Glomerular endothelial cell (primary cell): ENCODE data around the gene JADE1. TPM values are rescaled to one million over a fixed set of nuclear protein-coding genes. Genes with fewer than 3 reads are reported as not detected.

Experiments used
- DNase-seq: peaks from one replicate; pipeline ENCODE4 v3.0.0-alpha.2; 2011; ENCODE audit warnings: low read depth, low spot score; ENCODE audit errors: extremely low read depth
- total RNA-seq: library from RNA; depleted of rRNA; stranded (reverse); fragments of >200 nt; gene quantifications from 2 replicates; pipeline ENCODE4 v1.2.3, GENCODE V29; 2015

The JADE1 gene
- total RNA-seq, 1 donor from 2014 or later, result 13.1 TPM

GRCh38 chr4:128868758-128869157 lies 59.3 kb downstream of the JADE1 start:
- DNase-seq, result no peak

- DNase-seq, result no peak
These were observed 60.4 kb downstream of the JADE1 start for GRCh38 chr4:128869776-128870509.

- DNase-seq, result no peak
These were observed 62.4 kb downstream of the JADE1 start for GRCh38 chr4:128871948-128872347.

GRCh38 chr4:128876200-128876599 lies 66.7 kb downstream of the JADE1 start:
- DNase-seq, result no peak

DNA sequence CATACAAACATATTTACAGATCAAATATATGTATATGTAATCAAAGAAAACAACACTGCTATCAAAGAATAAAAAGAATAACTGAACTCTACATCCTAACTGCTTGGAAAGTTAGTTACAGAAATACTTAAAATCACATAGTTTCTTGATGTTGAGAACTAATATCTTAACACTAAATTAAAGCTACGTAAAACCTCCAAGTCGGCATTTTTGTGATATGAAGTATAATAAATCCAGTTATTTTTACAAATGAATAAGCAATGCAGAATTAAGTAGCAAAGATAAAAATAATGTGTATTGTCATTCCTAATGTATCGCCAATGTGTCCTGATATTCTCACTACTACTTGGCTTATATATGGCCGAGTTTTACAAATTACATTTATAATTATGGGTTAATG lies 68.4 kb downstream of the JADE1 start:
- DNase-seq, result no peak

DNA sequence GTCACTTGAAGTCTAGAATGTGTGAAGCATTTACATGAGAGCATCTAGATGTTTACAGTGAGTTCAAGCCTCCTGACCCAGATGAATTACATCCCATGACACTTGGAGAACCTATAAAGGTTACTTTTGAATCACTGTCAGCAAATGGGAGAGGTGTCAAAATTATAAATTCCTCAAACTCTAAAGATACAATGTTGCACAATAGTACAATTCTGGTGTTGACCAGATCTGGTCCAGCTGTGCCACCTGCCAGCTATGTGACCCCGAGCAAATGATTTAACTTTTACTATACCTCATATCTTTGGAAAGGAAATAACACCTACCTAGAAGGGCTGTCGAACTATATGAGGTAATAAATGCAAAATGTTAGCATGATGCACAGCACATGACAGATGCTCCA lies 69.8 kb downstream of the JADE1 start:
- no peak for DNase-seq

DNA sequence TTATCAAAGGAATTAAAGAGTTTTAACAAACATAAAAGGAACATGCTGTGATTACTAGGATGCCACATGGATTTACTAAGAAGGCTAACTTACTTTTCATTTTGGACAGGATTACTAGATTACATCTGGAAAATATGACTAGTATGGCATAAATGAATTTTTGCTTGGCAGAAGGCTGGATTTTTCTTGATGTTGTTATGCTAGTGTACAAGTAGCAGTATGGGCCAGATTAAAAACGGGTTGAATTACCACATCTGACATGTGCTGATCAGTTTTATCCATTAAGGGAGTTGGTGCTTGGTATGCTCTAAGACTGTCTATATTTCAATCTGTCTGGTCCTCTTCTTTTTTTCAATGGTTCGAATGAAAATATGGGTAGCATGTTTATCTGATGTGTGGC lies 70.5 kb downstream of the JADE1 start:
- DNase-seq, result no peak

- DNase-seq, result no peak
These were observed 71.2 kb downstream of the JADE1 start for GRCh38 chr4:128880662-128881061.

DNA sequence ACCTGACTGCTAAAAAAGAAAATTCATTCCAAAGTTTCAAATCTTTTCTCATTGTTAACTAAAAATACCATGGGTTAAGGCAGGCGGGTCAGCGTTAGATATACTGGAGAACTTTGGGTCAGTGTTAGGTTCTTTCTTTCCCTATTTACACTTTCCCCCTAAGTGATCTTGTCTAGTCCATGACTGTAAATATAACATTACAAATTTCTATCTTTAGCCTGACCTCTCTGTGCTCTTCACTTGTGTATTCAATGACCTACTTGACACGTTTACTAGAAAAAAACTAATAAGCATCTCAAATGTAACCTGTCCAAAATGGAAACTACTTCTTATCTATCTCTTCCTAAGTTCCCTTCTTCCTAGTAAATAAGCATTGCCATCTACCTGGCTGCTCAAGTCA lies 95.3 kb downstream of the JADE1 start:
- no peak for DNase-seq

GRCh38 chr4:128906581-128906980 lies 97.1 kb downstream of the JADE1 start:
- DNase-seq, result no peak

DNA sequence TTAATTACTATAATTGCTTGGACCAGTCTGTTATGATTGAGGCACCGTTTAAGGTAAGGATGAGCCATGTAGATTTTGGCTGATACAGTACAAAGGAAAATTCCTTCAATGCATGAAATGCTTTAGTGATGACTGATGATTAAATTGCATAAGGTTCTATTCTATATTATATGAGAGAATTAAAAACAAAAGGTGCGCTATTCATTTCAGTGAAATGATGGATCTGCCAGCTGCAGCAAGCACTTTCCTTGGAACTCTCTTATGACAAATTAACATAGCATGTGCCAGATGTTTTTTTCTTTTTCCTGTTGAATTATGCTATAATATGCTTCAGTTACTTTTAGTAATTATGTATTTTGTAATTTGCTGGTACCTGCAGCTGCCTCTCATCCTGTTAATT lies 98.5 kb downstream of the JADE1 start:
- no peak for DNase-seq

DNA sequence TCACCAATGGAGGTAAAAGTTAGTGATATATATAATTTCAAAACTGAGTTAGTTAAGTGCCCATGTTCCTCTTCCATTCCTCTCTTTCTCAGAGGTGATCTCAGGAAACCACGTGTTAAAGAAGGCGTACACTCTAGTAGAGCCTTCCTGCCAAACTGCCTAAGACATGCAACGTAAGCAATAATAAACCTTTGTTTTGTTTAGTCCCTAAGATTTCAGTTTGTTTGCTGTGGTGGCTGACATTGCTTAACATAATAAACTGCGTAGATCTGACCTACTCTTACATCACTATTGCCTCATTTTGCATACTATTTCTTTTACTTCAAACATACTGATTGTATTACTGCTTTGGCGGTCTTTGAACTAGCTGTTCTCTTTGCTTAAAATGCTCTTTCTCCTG lies 99.2 kb downstream of the JADE1 start:
- DNase-seq, result no peak

- DNase-seq, result no peak
These were observed 103.7 kb downstream of the JADE1 start for GRCh38 chr4:128913228-128913627.

- DNase-seq, result no peak
These were observed 106.0 kb downstream of the JADE1 start for GRCh38 chr4:128915544-128915943.

DNA sequence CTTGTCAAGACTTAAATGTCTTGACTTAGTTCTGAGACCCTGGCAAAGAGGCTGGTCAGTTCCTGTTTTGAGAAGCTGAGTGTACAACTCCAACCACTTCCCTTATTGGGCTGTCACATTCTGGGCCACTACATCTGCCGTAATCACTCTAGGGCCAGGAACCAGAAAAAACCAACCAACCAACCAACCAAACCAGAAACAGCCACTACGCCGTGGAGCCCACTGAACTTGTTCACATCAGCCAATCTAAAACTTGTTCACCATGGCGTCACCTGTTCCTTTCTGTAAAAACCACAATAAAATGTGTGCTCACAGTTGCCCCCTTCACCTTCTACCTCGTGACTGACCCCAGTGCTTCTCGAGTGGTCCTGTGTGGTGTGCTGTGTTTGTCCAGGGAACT lies 107.3 kb downstream of the JADE1 start:
- no peak for DNase-seq

DNA sequence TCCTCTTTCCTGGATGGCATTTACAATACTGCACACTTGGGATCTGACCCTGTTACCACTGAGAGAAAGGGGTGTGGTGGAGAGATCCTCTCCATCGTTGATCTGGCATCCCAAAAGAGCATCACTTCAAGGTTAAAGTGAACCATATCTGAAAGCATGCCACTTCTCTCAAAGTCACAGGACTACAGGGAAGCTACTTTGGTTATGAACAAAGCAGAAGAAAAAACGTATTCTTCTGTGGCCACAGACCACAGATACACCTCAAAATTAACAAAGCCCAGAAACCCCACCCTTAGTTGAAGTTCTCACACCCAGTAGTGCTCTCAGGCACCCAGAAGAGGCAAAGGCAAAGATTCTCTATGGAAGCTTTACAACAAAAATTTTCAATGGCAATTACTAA lies 108.3 kb downstream of the JADE1 start:
- DNase-seq, result no peak

DNA sequence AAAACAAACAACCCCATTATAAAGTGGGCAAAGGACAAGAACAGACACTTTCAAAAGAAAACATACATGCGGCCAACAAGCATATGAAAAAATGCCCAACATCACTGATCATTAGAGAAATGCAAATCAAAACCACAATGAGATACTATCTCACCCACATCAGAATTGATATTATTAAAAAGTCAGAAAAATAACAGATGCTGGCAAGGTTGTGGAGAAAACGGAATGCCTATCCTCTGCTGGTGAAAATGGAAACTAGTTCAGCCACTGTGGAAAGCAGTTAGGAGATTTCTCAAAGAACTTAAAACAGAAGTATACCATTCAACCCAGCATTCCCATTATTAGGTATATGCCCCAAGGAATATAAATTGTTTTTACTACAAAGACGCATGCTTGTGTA lies 112.5 kb downstream of the JADE1 start:
- no peak for DNase-seq
